HEK293 (cell line): Measurements from ENCODE around the gene FRMD8.

Experiments
- CTCF ChIA-PET: fragments of 350-600 bp; formaldehyde crosslinking; extraction: SDS; loops from one replicate; lab custom pipeline; 2021; ENCODE audit warnings: antibody characterized with exemption; lab: Yijun Ruan, JAX
- POLR2A ChIA-PET: fragments of 300-600 bp; formaldehyde crosslinking; extraction: SDS; loops from one replicate; lab custom pipeline; 2020; ENCODE audit warnings: antibody characterized with exemption, inconsistent platforms; lab: Yijun Ruan, JAX
- H3K27ac ChIP-seq: fragments of 200-500 bp; sonication (Bioruptor generic); 2 replicates; pipeline ENCODE4 v1.5.1; 2014; ENCODE audit warnings: low read depth, low read length, control low read depth, inconsistent platforms; ENCODE audit errors: extremely low read depth
- H3K36me3 ChIP-seq, 2 experiments: fragments of 200-500 bp in 1 of 2; sonication (Bioruptor generic) in 1 of 2; 1 replicate in 1 of 2; 2 replicates in 1 of 2; pipeline ENCODE4 v1.5.1; 2014 to 2017; ENCODE audit warnings: inconsistent platforms in 2 of 2, low read length in 2 of 2; ENCODE audit not compliant: control insufficient read depth in 2 of 2, insufficient read depth in 1 of 2
- H3K4me1 ChIP-seq: fragments of 200-500 bp; sonication (Bioruptor generic); 2 replicates; pipeline ENCODE4 v1.5.1; 2014; ENCODE audit warnings: mild to moderate bottlenecking, low read length, inconsistent platforms; ENCODE audit not compliant: control insufficient read depth, insufficient read depth
- H3K4me3 ChIP-seq: 2 replicates; pipeline ENCODE4 v1.5.1; 2011; ENCODE audit warnings: low read depth, mild to moderate bottlenecking, control low read depth, low read length, moderate library complexity
- H3K9me3 ChIP-seq: fragments of 200-500 bp; sonication (Bioruptor generic); 2 replicates; pipeline ENCODE4 v1.5.1; 2014; ENCODE audit warnings: low read depth, low read length, inconsistent platforms; ENCODE audit not compliant: control insufficient read depth, insufficient read depth
- HOXC10 ChIP-seq: sonication (generic); formaldehyde crosslinking; IDR thresholded peaks from 2 replicates; pipeline ENCODE4 v1.8.1; 2023; ENCODE audit warnings: mild to moderate bottlenecking, missing genetic modification reagents
- HOXD13 ChIP-seq: sonication (generic); formaldehyde crosslinking; IDR thresholded peaks from 2 replicates; pipeline ENCODE4 v1.8.0; 2022; ENCODE audit warnings: missing genetic modification reagents, borderline replicate concordance
- IKZF3 ChIP-seq: fragments of 450-650 bp; IDR thresholded peaks from 2 replicates; pipeline ENCODE4 v1.5.0; 2018; ENCODE audit warnings: missing biosample characterization, mild to moderate bottlenecking, missing genetic modification characterization, moderate library complexity
- RBAK ChIP-seq: fragments of 450-650 bp; formaldehyde crosslinking; IDR thresholded peaks from 2 replicates; pipeline ENCODE4 v1.5.1; 2016; ENCODE audit warnings: missing biosample characterization, missing genetic modification characterization
- TRIM28 ChIP-seq: IDR thresholded peaks from 2 replicates; pipeline ENCODE4 v1.6.1; 2011; ENCODE audit warnings: low read length, control low read depth, borderline replicate concordance
- YY2 ChIP-seq: fragments of 450-650 bp; formaldehyde crosslinking; IDR thresholded peaks from 2 replicates; pipeline ENCODE4 v1.5.1; 2016; ENCODE audit warnings: missing biosample characterization, missing genetic modification characterization
- ZBTB17 ChIP-seq: fragments of 450-650 bp; formaldehyde crosslinking; IDR thresholded peaks from 2 replicates; pipeline ENCODE4 v1.5.1; 2016; ENCODE audit warnings: missing biosample characterization, missing genetic modification characterization
- ZEB2 ChIP-seq: fragments of 450-650 bp; formaldehyde crosslinking; IDR thresholded peaks from 2 replicates; pipeline ENCODE4 v1.5.1; 2016; ENCODE audit warnings: missing biosample characterization, missing genetic modification characterization
- ZFHX2 ChIP-seq: fragments of 450-650 bp; formaldehyde crosslinking; conservative IDR thresholded peaks from 2 replicates; pipeline ENCODE4 v1.5.1; 2016; ENCODE audit warnings: missing biosample characterization, missing genetic modification characterization
- ZFP3 ChIP-seq: fragments of 450-650 bp; formaldehyde crosslinking; IDR thresholded peaks from 2 replicates; pipeline ENCODE4 v1.5.1; 2016; ENCODE audit warnings: low read depth, missing biosample characterization, missing genetic modification characterization
- ZNF138 ChIP-seq: fragments of 450-650 bp; formaldehyde crosslinking; IDR thresholded peaks from 2 replicates; pipeline ENCODE4 v1.5.1; 2016; ENCODE audit warnings: missing biosample characterization, missing genetic modification characterization, borderline replicate concordance
- ZNF2 ChIP-seq: fragments of 450-650 bp; formaldehyde crosslinking; IDR thresholded peaks from 2 replicates; pipeline ENCODE4 v1.5.1; 2016; ENCODE audit warnings: missing biosample characterization, missing genetic modification characterization
- ZNF239 ChIP-seq: fragments of 450-650 bp; formaldehyde crosslinking; IDR thresholded peaks from 2 replicates; pipeline ENCODE4 v1.5.1; 2016; ENCODE audit warnings: missing biosample characterization, missing genetic modification characterization
- ZNF366 ChIP-seq: fragments of 450-650 bp; formaldehyde crosslinking; conservative IDR thresholded peaks from 2 replicates; pipeline ENCODE4 v1.5.1; 2016; ENCODE audit warnings: missing biosample characterization, missing genetic modification characterization
- ZNF37A ChIP-seq: fragments of 450-650 bp; IDR thresholded peaks from 2 replicates; pipeline ENCODE4 v1.5.1; 2018; ENCODE audit warnings: missing biosample characterization, missing genetic modification characterization
- ZNF433 ChIP-seq: fragments of 450-650 bp; formaldehyde crosslinking; IDR thresholded peaks from 2 replicates; pipeline ENCODE4 v1.5.1; 2016; ENCODE audit warnings: missing biosample characterization, missing genetic modification characterization, low read depth
- ZNF561 ChIP-seq: fragments of 450-650 bp; IDR thresholded peaks from 2 replicates; pipeline ENCODE4 v1.5.1; 2018; ENCODE audit warnings: missing biosample characterization, missing genetic modification characterization, borderline replicate concordance
- ZNF600 ChIP-seq: fragments of 450-650 bp; formaldehyde crosslinking; IDR thresholded peaks from 2 replicates; pipeline ENCODE4 v1.5.1; 2016; ENCODE audit warnings: missing biosample characterization, missing genetic modification characterization
- ZNF701 ChIP-seq: fragments of 450-650 bp; formaldehyde crosslinking; IDR thresholded peaks from 2 replicates; pipeline ENCODE4 v1.5.1; 2016; ENCODE audit warnings: missing biosample characterization, missing genetic modification characterization
- ZXDB ChIP-seq: fragments of 450-650 bp; formaldehyde crosslinking; IDR thresholded peaks from 2 replicates; pipeline ENCODE4 v1.5.1; 2016; ENCODE audit warnings: missing biosample characterization, missing genetic modification characterization
- TF ChIP-seq, protein P1 (sequence below): fragments of 450-650 bp; formaldehyde crosslinking; IDR thresholded peaks from 2 replicates; pipeline ENCODE4 v1.5.1; 2016; ENCODE audit warnings: missing biosample characterization, missing genetic modification characterization
- TF ChIP-seq, protein P2 (sequence below): fragments of 450-650 bp; formaldehyde crosslinking; IDR thresholded peaks from 2 replicates; pipeline ENCODE4 v1.5.1; 2016; ENCODE audit warnings: missing biosample characterization, missing genetic modification characterization
- TF ChIP-seq, protein P3 (sequence below): fragments of 450-650 bp; formaldehyde crosslinking; IDR thresholded peaks from 2 replicates; pipeline ENCODE4 v1.5.1; 2016; ENCODE audit warnings: missing biosample characterization, missing genetic modification characterization
- TF ChIP-seq, protein P4 (sequence below): fragments of 450-650 bp; formaldehyde crosslinking; IDR thresholded peaks from 2 replicates; pipeline ENCODE4 v1.5.1; 2016; ENCODE audit warnings: missing biosample characterization, missing genetic modification characterization
- TF ChIP-seq, protein P5 (sequence below): fragments of 450-650 bp; formaldehyde crosslinking; IDR thresholded peaks from 2 replicates; pipeline ENCODE4 v1.5.1; 2017; ENCODE audit warnings: missing biosample characterization, missing genetic modification characterization

FRMD8 gene

DNA sequence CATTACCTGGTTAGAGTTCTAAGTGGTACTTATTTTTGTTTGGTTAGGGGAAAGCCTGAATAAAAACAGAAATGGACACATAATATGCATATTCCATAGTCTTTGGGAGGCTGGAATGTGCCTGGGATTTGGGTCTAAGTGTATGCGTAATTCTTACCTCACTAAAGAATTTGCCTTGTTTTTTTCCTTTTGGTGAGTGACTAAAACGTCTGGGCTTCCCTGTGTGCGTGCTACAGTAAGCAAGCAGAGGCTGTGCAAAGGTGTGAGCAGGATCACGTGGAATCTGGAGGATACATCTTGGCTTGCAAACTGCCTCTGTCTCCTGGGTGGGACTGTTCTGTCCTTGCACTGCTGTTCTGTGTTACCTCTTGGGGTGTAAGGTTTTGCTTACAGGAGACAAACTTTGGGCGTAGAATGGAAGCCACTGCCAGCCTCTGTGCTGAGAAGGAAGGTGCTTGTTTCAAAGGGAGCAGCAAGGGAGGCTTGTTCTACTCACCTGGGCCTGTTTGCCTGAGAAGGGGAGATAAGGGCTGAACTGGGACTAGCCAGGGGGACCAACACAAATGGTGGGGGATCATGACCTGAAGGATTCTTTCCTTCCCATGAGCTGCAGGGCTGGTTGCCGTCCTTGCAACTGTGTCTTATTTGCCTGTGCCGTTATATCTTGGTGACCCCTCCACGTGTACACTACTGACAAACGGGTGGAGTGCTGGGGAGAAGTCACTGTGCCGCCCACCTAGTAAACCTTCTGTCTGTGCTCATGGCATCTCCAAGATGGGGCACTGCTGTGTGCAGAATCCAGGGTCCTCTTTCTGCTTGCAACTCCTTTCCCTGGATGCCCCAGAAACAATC lies 40.6 kb downstream of the FRMD8 start:
- POLR2A ChIA-PET: interaction anchor here (1.1 to 16.9 kb wide), 8 partner anchors 8 to 72 kb away, joined by 3 to 1129 read pairs (median 4); partner anchors contain the start of genes MALAT1 and SLC25A45
- Histone ChIP-seq H3K9me3 (no peaks in the 10 kb centered on the region), H3K36me3 (peaks cover 0 to 58% of the 10 kb centered on the region in 2 experiments; a peak in 1 of 3 replicates), H3K4me1 (no peaks in the 10 kb centered on the region), H3K4me3 (peak overlapping the region; percentile 68), H3K27ac (peak overlapping the region; percentile 27; the same call in 1 of the 2 replicates)
- CTCF ChIA-PET: no interaction called here
- peak; percentile 77 for TF ChIP-seq ZNF600
- peak; percentile 54; the same call in 1 of the 2 replicates for TF ChIP-seq IKZF3 (tag by site-specific recombination)
- TF ChIP-seq, protein P1, sequence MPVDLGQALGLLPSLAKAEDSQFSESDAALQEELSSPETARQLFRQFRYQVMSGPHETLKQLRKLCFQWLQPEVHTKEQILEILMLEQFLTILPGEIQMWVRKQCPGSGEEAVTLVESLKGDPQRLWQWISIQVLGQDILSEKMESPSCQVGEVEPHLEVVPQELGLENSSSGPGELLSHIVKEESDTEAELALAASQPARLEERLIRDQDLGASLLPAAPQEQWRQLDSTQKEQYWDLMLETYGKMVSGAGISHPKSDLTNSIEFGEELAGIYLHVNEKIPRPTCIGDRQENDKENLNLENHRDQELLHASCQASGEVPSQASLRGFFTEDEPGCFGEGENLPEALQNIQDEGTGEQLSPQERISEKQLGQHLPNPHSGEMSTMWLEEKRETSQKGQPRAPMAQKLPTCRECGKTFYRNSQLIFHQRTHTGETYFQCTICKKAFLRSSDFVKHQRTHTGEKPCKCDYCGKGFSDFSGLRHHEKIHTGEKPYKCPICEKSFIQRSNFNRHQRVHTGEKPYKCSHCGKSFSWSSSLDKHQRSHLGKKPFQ (tag by site-specific recombination): 0 out of 2 replicates have a peak, but pooled peaks have one; percentile 10
- no peak for TF ChIP-seq ZXDB
- 0 out of 2 replicates have a peak, but pooled peaks have one; percentile 10 for TF ChIP-seq ZEB2 (tag by site-specific recombination)
- no peak for TF ChIP-seq ZNF37A (tag by site-specific recombination)
- no peak for TF ChIP-seq ZFP3
- peak; percentile 88 for TF ChIP-seq ZBTB17
- TF ChIP-seq ZNF561 (tag by site-specific recombination): no peak
- TF ChIP-seq YY2 (tag by site-specific recombination): no peak
- TF ChIP-seq ZNF433: no peak
- TF ChIP-seq ZNF701 (tag by site-specific recombination): no peak
- TF ChIP-seq, protein P2, sequence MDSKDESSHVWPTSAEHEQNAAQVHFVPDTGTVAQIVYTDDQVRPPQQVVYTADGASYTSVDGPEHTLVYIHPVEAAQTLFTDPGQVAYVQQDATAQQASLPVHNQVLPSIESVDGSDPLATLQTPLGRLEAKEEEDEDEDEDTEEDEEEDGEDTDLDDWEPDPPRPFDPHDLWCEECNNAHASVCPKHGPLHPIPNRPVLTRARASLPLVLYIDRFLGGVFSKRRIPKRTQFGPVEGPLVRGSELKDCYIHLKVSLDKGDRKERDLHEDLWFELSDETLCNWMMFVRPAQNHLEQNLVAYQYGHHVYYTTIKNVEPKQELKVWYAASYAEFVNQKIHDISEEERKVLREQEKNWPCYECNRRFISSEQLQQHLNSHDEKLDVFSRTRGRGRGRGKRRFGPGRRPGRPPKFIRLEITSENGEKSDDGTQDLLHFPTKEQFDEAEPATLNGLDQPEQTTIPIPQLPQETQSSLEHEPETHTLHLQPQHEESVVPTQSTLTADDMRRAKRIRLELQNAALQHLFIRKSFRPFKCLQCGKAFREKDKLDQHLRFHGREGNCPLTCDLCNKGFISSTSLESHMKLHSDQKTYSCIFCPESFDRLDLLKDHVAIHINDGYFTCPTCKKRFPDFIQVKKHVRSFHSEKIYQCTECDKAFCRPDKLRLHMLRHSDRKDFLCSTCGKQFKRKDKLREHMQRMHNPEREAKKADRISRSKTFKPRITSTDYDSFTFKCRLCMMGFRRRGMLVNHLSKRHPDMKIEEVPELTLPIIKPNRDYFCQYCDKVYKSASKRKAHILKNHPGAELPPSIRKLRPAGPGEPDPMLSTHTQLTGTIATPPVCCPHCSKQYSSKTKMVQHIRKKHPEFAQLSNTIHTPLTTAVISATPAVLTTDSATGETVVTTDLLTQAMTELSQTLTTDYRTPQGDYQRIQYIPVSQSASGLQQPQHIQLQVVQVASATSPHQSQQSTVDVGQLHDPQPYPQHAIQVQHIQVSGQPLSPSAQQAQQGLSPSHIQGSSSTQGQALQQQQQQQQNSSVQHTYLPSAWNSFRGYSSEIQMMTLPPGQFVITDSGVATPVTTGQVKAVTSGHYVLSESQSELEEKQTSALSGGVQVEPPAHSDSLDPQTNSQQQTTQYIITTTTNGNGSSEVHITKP (tag by site-specific recombination): peak; percentile 49; the same call in 1 of the 2 replicates
- no peak for TF ChIP-seq ZNF2 (tag by site-specific recombination)
- no peak for TF ChIP-seq RBAK (tag by site-specific recombination)
- TF ChIP-seq, protein P3, sequence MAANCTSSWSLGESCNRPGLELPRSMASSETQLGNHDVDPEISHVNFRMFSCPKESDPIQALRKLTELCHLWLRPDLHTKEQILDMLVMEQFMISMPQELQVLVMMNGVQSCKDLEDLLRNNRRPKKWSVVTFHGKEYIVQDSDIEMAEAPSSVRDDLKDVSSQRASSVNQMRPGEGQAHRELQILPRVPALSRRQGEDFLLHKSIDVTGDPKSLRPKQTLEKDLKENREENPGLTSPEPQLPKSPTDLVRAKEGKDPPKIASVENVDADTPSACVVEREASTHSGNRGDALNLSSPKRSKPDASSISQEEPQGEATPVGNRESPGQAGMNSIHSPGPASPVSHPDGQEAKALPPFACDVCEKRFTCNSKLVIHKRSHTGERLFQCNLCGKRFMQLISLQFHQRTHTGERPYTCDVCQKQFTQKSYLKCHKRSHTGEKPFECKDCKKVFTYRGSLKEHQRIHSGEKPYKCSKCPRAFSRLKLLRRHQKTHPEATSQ (tag by site-specific recombination): no peak
- TF ChIP-seq ZNF366 (tag by site-specific recombination): no peak
- peak; percentile 10; the same call in 1 of the 2 replicates for TF ChIP-seq TRIM28
- TF ChIP-seq HOXC10 (CRISPR knock-in tag): no peak
- TF ChIP-seq, protein P4, sequence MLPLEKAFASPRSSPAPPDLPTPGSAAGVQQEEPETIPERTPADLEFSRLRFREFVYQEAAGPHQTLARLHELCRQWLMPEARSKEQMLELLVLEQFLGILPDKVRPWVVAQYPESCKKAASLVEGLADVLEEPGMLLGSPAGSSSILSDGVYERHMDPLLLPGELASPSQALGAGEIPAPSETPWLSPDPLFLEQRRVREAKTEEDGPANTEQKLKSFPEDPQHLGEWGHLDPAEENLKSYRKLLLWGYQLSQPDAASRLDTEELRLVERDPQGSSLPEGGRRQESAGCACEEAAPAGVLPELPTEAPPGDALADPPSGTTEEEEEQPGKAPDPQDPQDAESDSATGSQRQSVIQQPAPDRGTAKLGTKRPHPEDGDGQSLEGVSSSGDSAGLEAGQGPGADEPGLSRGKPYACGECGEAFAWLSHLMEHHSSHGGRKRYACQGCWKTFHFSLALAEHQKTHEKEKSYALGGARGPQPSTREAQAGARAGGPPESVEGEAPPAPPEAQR (tag by site-specific recombination): no peak
- no peak for TF ChIP-seq HOXD13
- TF ChIP-seq ZFHX2 (tag by site-specific recombination): 0 out of 2 replicates have a peak, but pooled peaks have one; percentile 12
- TF ChIP-seq ZNF138 (tag by site-specific recombination): no peak
- TF ChIP-seq ZNF239 (tag by site-specific recombination): no peak
- TF ChIP-seq, protein P5, sequence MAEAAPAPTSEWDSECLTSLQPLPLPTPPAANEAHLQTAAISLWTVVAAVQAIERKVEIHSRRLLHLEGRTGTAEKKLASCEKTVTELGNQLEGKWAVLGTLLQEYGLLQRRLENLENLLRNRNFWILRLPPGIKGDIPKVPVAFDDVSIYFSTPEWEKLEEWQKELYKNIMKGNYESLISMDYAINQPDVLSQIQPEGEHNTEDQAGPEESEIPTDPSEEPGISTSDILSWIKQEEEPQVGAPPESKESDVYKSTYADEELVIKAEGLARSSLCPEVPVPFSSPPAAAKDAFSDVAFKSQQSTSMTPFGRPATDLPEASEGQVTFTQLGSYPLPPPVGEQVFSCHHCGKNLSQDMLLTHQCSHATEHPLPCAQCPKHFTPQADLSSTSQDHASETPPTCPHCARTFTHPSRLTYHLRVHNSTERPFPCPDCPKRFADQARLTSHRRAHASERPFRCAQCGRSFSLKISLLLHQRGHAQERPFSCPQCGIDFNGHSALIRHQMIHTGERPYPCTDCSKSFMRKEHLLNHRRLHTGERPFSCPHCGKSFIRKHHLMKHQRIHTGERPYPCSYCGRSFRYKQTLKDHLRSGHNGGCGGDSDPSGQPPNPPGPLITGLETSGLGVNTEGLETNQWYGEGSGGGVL (tag by site-specific recombination): 0 out of 2 replicates have a peak, but pooled peaks have one; percentile 6
